ENCODE measurements around the gene AS3MT.

AS3MT gene

GRCh38 chr10:102918817-102919245, 49.6 kb downstream of the AS3MT start:
- in situ Hi-C loops (cut with HindIII; ENCODE audit: low sequenced_read_pairs), result no loop called here

GRCh38 chr10:102919246-102919959, 50.1 kb downstream of the AS3MT start:
- in situ Hi-C loops (cut with HindIII; ENCODE audit: low sequenced_read_pairs), result no loop called here

GRCh38 chr10:102919992-102920739, 50.9 kb downstream of the AS3MT start:
- in situ Hi-C loops (cut with HindIII; ENCODE audit: low sequenced_read_pairs), result no loop called here

- in situ Hi-C loops (cut with HindIII; ENCODE audit: low sequenced_read_pairs), result no loop called here
These were observed 54.3 kb downstream of the AS3MT start for GRCh38 chr10:102923601-102924000.

GRCh38 chr10:102926842-102927241, 57.6 kb downstream of the AS3MT start:
- in situ Hi-C loops (cut with HindIII; ENCODE audit: low sequenced_read_pairs), result loop anchor here (5.0 kb wide), 1 partner anchor 105 kb away; no protein-coding TSS in a partner anchor

GRCh38 chr10:102927311-102928010, 58.2 kb downstream of the AS3MT start:
- in situ Hi-C loops (cut with HindIII; ENCODE audit: low sequenced_read_pairs), result loop anchor here (5.0 kb wide), 1 partner anchor 105 kb away; no protein-coding TSS in a partner anchor

GRCh38 chr10:102928442-102928841, 59.2 kb downstream of the AS3MT start:
- in situ Hi-C loops (cut with HindIII; ENCODE audit: low sequenced_read_pairs), result loop anchor here (5.0 kb wide), 1 partner anchor 104 kb away; no protein-coding TSS in a partner anchor

- in situ Hi-C loops (cut with HindIII; ENCODE audit: low sequenced_read_pairs), result no loop called here
These were observed 61.5 kb downstream of the AS3MT start for GRCh38 chr10:102930720-102931119.

GRCh38 chr10:102931643-102932042, 62.4 kb downstream of the AS3MT start:
- in situ Hi-C loops (cut with HindIII; ENCODE audit: low sequenced_read_pairs), result no loop called here

- in situ Hi-C loops (cut with HindIII; ENCODE audit: low sequenced_read_pairs), result no loop called here
These were observed 66.2 kb downstream of the AS3MT start for GRCh38 chr10:102935505-102935904.

GRCh38 chr10:102935939-102936605, 66.8 kb downstream of the AS3MT start:
- in situ Hi-C loops (cut with HindIII; ENCODE audit: low sequenced_read_pairs), result no loop called here

- in situ Hi-C loops (cut with HindIII; ENCODE audit: low sequenced_read_pairs), result no loop called here
These were observed 72.1 kb downstream of the AS3MT start for GRCh38 chr10:102941401-102941800.

- in situ Hi-C loops (cut with HindIII; ENCODE audit: low sequenced_read_pairs), result no loop called here
These were observed 76.2 kb downstream of the AS3MT start for GRCh38 chr10:102945449-102945848.

- in situ Hi-C loops (cut with HindIII; ENCODE audit: low sequenced_read_pairs), result no loop called here
These were observed 76.7 kb downstream of the AS3MT start for GRCh38 chr10:102945962-102946361.

GRCh38 chr10:102946992-102947391, 77.7 kb downstream of the AS3MT start:
- in situ Hi-C loops (cut with HindIII; ENCODE audit: low sequenced_read_pairs), result no loop called here

GRCh38 chr10:102948176-102948575, 78.9 kb downstream of the AS3MT start:
- in situ Hi-C loops (cut with HindIII; ENCODE audit: low sequenced_read_pairs), result no loop called here

GRCh38 chr10:102948786-102949185, 79.5 kb downstream of the AS3MT start:
- in situ Hi-C loops (cut with HindIII; ENCODE audit: low sequenced_read_pairs), result no loop called here

GRCh38 chr10:102949916-102950315, 80.6 kb downstream of the AS3MT start:
- in situ Hi-C loops (cut with HindIII; ENCODE audit: low sequenced_read_pairs), result no loop called here

- in situ Hi-C loops (cut with HindIII; ENCODE audit: low sequenced_read_pairs), result no loop called here
These were observed 82.0 kb downstream of the AS3MT start for GRCh38 chr10:102951316-102951715.

Measured in endothelial cell of hepatic sinusoid (primary cell).